HEK293 (cell line): ENCODE measurements around the gene ARHGAP42.

Experiments
- CTCF ChIA-PET: fragments of 350-600 bp; formaldehyde crosslinking; extraction: SDS; loops from one replicate; lab custom pipeline; 2021; ENCODE audit warnings: antibody characterized with exemption; lab: Yijun Ruan, JAX
- POLR2A ChIA-PET: fragments of 300-600 bp; formaldehyde crosslinking; extraction: SDS; loops from one replicate; lab custom pipeline; 2020; ENCODE audit warnings: antibody characterized with exemption, inconsistent platforms; lab: Yijun Ruan, JAX
- H3K27ac ChIP-seq: fragments of 200-500 bp; sonication (Bioruptor generic); 2 replicates; pipeline ENCODE4 v1.5.1; 2014; ENCODE audit warnings: low read depth, low read length, control low read depth, inconsistent platforms; ENCODE audit errors: extremely low read depth
- H3K36me3 ChIP-seq, 2 experiments: fragments of 200-500 bp in 1 of 2; sonication (Bioruptor generic) in 1 of 2; 1 replicate in 1 of 2; 2 replicates in 1 of 2; pipeline ENCODE4 v1.5.1; 2014 to 2017; ENCODE audit warnings: inconsistent platforms in 2 of 2, low read length in 2 of 2; ENCODE audit not compliant: control insufficient read depth in 2 of 2, insufficient read depth in 1 of 2
- H3K4me1 ChIP-seq: fragments of 200-500 bp; sonication (Bioruptor generic); 2 replicates; pipeline ENCODE4 v1.5.1; 2014; ENCODE audit warnings: mild to moderate bottlenecking, low read length, inconsistent platforms; ENCODE audit not compliant: control insufficient read depth, insufficient read depth
- H3K4me3 ChIP-seq: 2 replicates; pipeline ENCODE4 v1.5.1; 2011; ENCODE audit warnings: low read depth, mild to moderate bottlenecking, control low read depth, low read length, moderate library complexity
- H3K9me3 ChIP-seq: fragments of 200-500 bp; sonication (Bioruptor generic); 2 replicates; pipeline ENCODE4 v1.5.1; 2014; ENCODE audit warnings: low read depth, low read length, inconsistent platforms; ENCODE audit not compliant: control insufficient read depth, insufficient read depth
- ATF2 ChIP-seq: fragments of 450-650 bp; formaldehyde crosslinking; IDR thresholded peaks from 2 replicates; pipeline ENCODE4 v1.5.1; 2016; ENCODE audit warnings: missing biosample characterization, missing genetic modification characterization, low read depth
- KLF1 ChIP-seq: fragments of 450-650 bp; formaldehyde crosslinking; IDR thresholded peaks from 2 replicates; pipeline ENCODE4 v1.5.1; 2016; ENCODE audit warnings: missing biosample characterization, missing genetic modification characterization
- PRDM10 ChIP-seq: fragments of 450-650 bp; formaldehyde crosslinking; IDR thresholded peaks from 2 replicates; pipeline ENCODE4 v1.5.1; 2016; ENCODE audit warnings: missing biosample characterization, missing genetic modification characterization
- REPIN1 ChIP-seq: fragments of 450-650 bp; formaldehyde crosslinking; IDR thresholded peaks from 2 replicates; pipeline ENCODE4 v1.5.1; 2017; ENCODE audit warnings: missing biosample characterization, missing genetic modification characterization, low read depth
- SP7 ChIP-seq: fragments of 450-650 bp; formaldehyde crosslinking; IDR thresholded peaks from 2 replicates; pipeline ENCODE4 v1.5.1; 2016; ENCODE audit warnings: missing biosample characterization, missing genetic modification characterization
- ZBTB20 ChIP-seq: fragments of 450-650 bp; formaldehyde crosslinking; IDR thresholded peaks from 2 replicates; pipeline ENCODE4 v1.5.1; 2016; ENCODE audit warnings: missing biosample characterization, missing genetic modification characterization
- ZBTB6 ChIP-seq: fragments of 450-650 bp; formaldehyde crosslinking; IDR thresholded peaks from 2 replicates; pipeline ENCODE4 v1.5.1; 2017; ENCODE audit warnings: missing biosample characterization, missing genetic modification characterization
- ZNF140 ChIP-seq: fragments of 450-650 bp; formaldehyde crosslinking; IDR thresholded peaks from 2 replicates; pipeline ENCODE4 v1.5.1; 2016; ENCODE audit warnings: missing biosample characterization, missing genetic modification characterization
- ZNF157 ChIP-seq: fragments of 450-650 bp; formaldehyde crosslinking; IDR thresholded peaks from 2 replicates; pipeline ENCODE4 v1.5.1; 2016; ENCODE audit warnings: missing biosample characterization, missing genetic modification characterization
- ZNF214 ChIP-seq: fragments of 450-650 bp; formaldehyde crosslinking; IDR thresholded peaks from 2 replicates; pipeline ENCODE4 v1.5.1; 2017; ENCODE audit warnings: missing biosample characterization, mild to moderate bottlenecking, missing genetic modification characterization, borderline replicate concordance
- ZNF302 ChIP-seq: fragments of 450-650 bp; formaldehyde crosslinking; IDR thresholded peaks from 2 replicates; pipeline ENCODE4 v1.5.1; 2016; ENCODE audit warnings: missing biosample characterization, missing genetic modification characterization, low read depth
- ZNF324 ChIP-seq: fragments of 450-650 bp; formaldehyde crosslinking; IDR thresholded peaks from 2 replicates; pipeline ENCODE4 v1.5.1; 2016; ENCODE audit warnings: missing biosample characterization, missing genetic modification characterization
- ZNF426 ChIP-seq: fragments of 450-650 bp; formaldehyde crosslinking; IDR thresholded peaks from 2 replicates; pipeline ENCODE4 v1.5.1; 2017; ENCODE audit warnings: missing biosample characterization, missing genetic modification characterization, mild to moderate bottlenecking, inconsistent platforms, moderate library complexity
- ZNF585B ChIP-seq: fragments of 450-650 bp; formaldehyde crosslinking; IDR thresholded peaks from 2 replicates; pipeline ENCODE4 v1.5.1; 2016; ENCODE audit warnings: missing biosample characterization, missing genetic modification characterization
- ZNF623 ChIP-seq: fragments of 450-650 bp; formaldehyde crosslinking; IDR thresholded peaks from 2 replicates; pipeline ENCODE4 v1.5.1; 2016; ENCODE audit warnings: missing biosample characterization, missing genetic modification characterization
- ZNF624 ChIP-seq: fragments of 450-650 bp; formaldehyde crosslinking; IDR thresholded peaks from 2 replicates; pipeline ENCODE4 v1.5.1; 2017; ENCODE audit warnings: missing biosample characterization, missing genetic modification characterization
- ZNF654 ChIP-seq: fragments of 450-650 bp; formaldehyde crosslinking; IDR thresholded peaks from 2 replicates; pipeline ENCODE4 v1.5.1; 2016; ENCODE audit warnings: low read depth, missing biosample characterization, missing genetic modification characterization
- ZNF792 ChIP-seq: fragments of 450-650 bp; formaldehyde crosslinking; IDR thresholded peaks from 2 replicates; pipeline ENCODE4 v1.5.1; 2016; ENCODE audit warnings: missing biosample characterization, missing genetic modification characterization
- ZNF843 ChIP-seq: fragments of 450-650 bp; formaldehyde crosslinking; IDR thresholded peaks from 2 replicates; pipeline ENCODE4 v1.5.1; 2016; ENCODE audit warnings: missing biosample characterization, missing genetic modification characterization
- TF ChIP-seq, protein P1 (sequence below): fragments of 450-650 bp; formaldehyde crosslinking; IDR thresholded peaks from 2 replicates; pipeline ENCODE4 v1.5.1; 2016; ENCODE audit warnings: missing biosample characterization, missing genetic modification characterization
- TF ChIP-seq, protein P2 (sequence below): fragments of 450-650 bp; formaldehyde crosslinking; IDR thresholded peaks from 2 replicates; pipeline ENCODE4 v1.5.1; 2017; ENCODE audit warnings: missing biosample characterization, missing genetic modification characterization

Gene ARHGAP42

GRCh38 chr11:100683126-100683525, 4.0 kb upstream of the ARHGAP42 start:
- no peak overlapping the region for H3K27ac ChIP-seq
- no peak overlapping the region for H3K4me3 ChIP-seq
- TF ChIP-seq ZNF843 (no peak), ZNF324 (tag by site-specific recombination) (no peak), ZNF157 (tag by site-specific recombination) (no peak), ZBTB20 (tag by site-specific recombination) (no peak), ZNF623 (tag by site-specific recombination) (no peak), KLF1 (no peak), ZNF624 (tag by site-specific recombination) (no peak)
- TF ChIP-seq, protein P1, sequence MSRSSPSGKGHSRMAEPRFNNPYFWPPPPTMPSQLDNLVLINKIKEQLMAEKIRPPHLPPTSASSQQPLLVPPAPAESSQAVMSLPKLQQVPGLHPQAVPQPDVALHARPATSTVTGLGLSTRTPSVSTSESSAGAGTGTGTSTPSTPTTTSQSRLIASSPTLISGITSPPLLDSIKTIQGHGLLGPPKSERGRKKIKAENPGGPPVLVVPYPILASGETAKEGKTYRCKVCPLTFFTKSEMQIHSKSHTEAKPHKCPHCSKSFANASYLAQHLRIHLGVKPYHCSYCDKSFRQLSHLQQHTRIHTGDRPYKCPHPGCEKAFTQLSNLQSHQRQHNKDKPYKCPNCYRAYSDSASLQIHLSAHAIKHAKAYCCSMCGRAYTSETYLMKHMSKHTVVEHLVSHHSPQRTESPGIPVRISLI (tag by site-specific recombination): no peak
- CTCF ChIA-PET: interaction anchor here (0.6 to 2.6 kb wide), 10 partner anchors 9 to 284 kb away, joined by 3 to 15 read pairs (median 5); no protein-coding TSS in a partner anchor
- H3K4me1 ChIP-seq: no peaks in the 10 kb centered on the region
- POLR2A ChIA-PET: no interaction called here
- H3K36me3 ChIP-seq: no peaks in the 10 kb centered on the region
- no peaks in the 10 kb centered on the region for H3K9me3 ChIP-seq

DNA sequence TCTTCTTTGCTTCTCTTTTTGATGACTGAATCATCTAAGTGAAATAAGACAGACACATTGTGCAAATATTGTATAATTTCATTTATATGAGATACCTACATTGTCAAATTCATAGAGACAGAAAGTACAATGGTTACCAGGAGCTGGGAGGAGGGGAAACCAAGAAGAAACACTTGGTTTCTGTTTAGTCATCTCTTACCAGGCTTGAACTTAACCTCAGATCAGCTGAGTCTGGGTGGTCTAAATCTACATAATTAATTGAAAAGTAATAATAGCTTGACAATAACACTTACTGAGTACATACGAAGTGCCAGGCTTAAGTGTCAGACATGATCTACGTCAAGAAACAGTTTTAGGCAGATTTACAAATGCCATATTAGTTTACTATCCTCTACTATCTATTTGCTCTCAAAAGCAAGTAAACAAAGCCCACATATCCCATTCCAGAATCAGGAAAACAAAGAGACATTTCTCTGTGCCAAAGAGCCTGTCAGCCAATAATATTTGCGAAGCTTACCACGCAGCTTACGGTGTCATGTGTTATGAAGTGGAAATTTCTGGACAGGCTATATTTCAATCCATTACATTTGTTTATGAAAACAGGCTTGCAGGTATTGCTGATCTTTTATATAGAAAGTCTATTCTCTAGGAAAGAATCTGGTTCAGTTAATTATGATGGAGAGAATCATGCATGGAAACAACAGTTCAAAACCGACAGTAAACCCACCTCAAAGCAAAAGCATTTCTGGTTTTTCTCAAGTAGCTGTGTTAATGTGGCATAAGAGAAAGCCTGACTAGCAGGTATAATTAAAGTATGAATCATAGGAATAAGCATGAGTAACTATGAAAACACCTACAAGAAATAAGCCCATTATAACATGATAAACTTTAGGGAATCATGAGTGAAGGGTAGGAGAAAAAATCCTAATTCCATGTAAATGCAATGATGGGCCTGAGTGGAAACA, 2.7 kb upstream of the ARHGAP42 start:
- Histone ChIP-seq H3K27ac (no peak overlapping the region), H3K9me3 (no peaks in the 10 kb centered on the region), H3K4me3 (no peak overlapping the region), H3K36me3 (no peaks in the 10 kb centered on the region), H3K4me1 (no peaks in the 10 kb centered on the region)
- POLR2A ChIA-PET: no interaction called here
- TF ChIP-seq ZNF140 (tag by site-specific recombination): no peak
- TF ChIP-seq SP7 (tag by site-specific recombination): peak; percentile 61
- TF ChIP-seq, protein P2, sequence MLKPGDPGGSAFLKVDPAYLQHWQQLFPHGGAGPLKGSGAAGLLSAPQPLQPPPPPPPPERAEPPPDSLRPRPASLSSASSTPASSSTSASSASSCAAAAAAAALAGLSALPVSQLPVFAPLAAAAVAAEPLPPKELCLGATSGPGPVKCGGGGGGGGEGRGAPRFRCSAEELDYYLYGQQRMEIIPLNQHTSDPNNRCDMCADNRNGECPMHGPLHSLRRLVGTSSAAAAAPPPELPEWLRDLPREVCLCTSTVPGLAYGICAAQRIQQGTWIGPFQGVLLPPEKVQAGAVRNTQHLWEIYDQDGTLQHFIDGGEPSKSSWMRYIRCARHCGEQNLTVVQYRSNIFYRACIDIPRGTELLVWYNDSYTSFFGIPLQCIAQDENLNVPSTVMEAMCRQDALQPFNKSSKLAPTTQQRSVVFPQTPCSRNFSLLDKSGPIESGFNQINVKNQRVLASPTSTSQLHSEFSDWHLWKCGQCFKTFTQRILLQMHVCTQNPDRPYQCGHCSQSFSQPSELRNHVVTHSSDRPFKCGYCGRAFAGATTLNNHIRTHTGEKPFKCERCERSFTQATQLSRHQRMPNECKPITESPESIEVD (tag by site-specific recombination): peak; percentile 54
- CTCF ChIA-PET: interaction anchor here (0.6 to 1.5 kb wide), 8 partner anchors 96 to 179 kb away, joined by 3 to 5 read pairs (median 3); no protein-coding TSS in a partner anchor

- no peaks in the 10 kb centered on the region for H3K9me3 ChIP-seq
- no peak overlapping the region for H3K27ac ChIP-seq
- no peaks in the 10 kb centered on the region for H3K4me1 ChIP-seq
- no peaks in the 10 kb centered on the region for H3K36me3 ChIP-seq
- POLR2A ChIA-PET: no interaction called here
- CTCF ChIA-PET: interaction anchor here (0.6 kb wide), 1 partner anchor 15 kb away, joined by 3 read pairs; no protein-coding TSS in a partner anchor
- H3K4me3 ChIP-seq: peak overlapping the region; percentile 90
- no peak for TF ChIP-seq ATF2 (tag by site-specific recombination)
- no peak for TF ChIP-seq ZNF426
- no peak for TF ChIP-seq PRDM10 (tag by site-specific recombination)
- TF ChIP-seq ZNF585B: no peak
- no peak for TF ChIP-seq ZBTB6 (tag by site-specific recombination)
- TF ChIP-seq ZNF654 (tag by site-specific recombination): no peak
- TF ChIP-seq ZNF302 (tag by site-specific recombination): no peak
- no peak for TF ChIP-seq REPIN1 (tag by site-specific recombination)
- no peak for TF ChIP-seq ZNF792
- no peak for TF ChIP-seq ZNF214 (tag by site-specific recombination)
Observed at GRCh38 chr11:100686476-100687053, 523 bp upstream of the ARHGAP42 start.
